Testis (tissue), 2 donors: ENCODE results near the gene MAML3.

Experiments
- POLR2A ChIP-seq: fragments of 450-650 bp; IDR thresholded peaks from one replicate; pipeline ENCODE4 v1.6.1; 2017; ENCODE audit warnings: antibody characterized with exemption, mild to moderate bottlenecking, moderate library complexity
- TF ChIP-seq, protein P1 (sequence below), 3 experiments: fragments of 450-650 bp in 2 of 3; fragments of 200-600 bp in 1 of 3; sonication (generic) in 1 of 3; IDR thresholded peaks; one replicate each; pipeline ENCODE4 v1.5.1; 2016 to 2019; ENCODE audit warnings: antibody characterized with exemption in 3 of 3, mild to moderate bottlenecking in 2 of 3, moderate library complexity in 1 of 3

DNA sequence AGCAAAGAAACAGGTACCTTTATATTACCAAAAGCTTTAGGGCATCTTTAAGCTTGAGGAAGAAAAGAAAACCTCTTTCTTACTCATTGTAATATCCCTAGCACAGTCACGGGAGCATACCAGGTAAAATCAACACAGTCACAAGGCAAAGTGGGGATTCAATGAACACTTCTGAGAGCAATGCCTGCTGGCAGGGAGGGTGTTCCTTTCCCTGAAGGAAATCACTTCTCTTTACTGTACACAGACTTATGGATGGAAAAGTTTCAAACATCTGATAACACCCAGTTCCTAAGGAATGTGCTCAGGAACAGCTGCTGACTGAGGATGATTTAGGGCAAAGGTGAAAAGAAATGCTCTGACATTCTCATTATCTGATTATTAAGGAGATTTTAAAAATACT, 94.8 kb downstream of the MAML3 start:
- TF ChIP-seq, protein P1, sequence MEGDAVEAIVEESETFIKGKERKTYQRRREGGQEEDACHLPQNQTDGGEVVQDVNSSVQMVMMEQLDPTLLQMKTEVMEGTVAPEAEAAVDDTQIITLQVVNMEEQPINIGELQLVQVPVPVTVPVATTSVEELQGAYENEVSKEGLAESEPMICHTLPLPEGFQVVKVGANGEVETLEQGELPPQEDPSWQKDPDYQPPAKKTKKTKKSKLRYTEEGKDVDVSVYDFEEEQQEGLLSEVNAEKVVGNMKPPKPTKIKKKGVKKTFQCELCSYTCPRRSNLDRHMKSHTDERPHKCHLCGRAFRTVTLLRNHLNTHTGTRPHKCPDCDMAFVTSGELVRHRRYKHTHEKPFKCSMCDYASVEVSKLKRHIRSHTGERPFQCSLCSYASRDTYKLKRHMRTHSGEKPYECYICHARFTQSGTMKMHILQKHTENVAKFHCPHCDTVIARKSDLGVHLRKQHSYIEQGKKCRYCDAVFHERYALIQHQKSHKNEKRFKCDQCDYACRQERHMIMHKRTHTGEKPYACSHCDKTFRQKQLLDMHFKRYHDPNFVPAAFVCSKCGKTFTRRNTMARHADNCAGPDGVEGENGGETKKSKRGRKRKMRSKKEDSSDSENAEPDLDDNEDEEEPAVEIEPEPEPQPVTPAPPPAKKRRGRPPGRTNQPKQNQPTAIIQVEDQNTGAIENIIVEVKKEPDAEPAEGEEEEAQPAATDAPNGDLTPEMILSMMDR (IDR thresholded peaks at IDR 0.05): no peak
- TF ChIP-seq POLR2A: no peak
